SK-N-SH (cell line): ENCODE data around the gene PLSCR3. TPM values are rescaled to one million over a fixed set of nuclear protein-coding genes. Genes with fewer than 3 reads are reported as not detected.

Experiments used
- CTCF ChIA-PET: fragments of 300-600, 350-600 bp; formaldehyde crosslinking; extraction: SDS; loops from one replicate; lab custom pipeline; 2021; lab: Yijun Ruan, JAX
- POLR2A ChIA-PET: fragments of 350-600 bp; sonication (Branson Sonifier 250); formaldehyde crosslinking; extraction: SDS; loops from one replicate; lab custom pipeline; 2020; ENCODE audit warnings: antibody characterized with exemption, inconsistent platforms; lab: Yijun Ruan, JAX
- DNase-seq: peaks from one replicate; pipeline ENCODE4 v3.0.0; 2012
- H2AFZ ChIP-seq: fragments of 200-600 bp; sonication (generic); 2 replicates; pipeline ENCODE4 v1.8.1; 2016; ENCODE audit warnings: antibody characterized with exemption, mild to moderate bottlenecking, low read depth
- H3F3A ChIP-seq: fragments of 200-600 bp; sonication (generic); replicated peaks from 2 replicates; pipeline ENCODE3; 2016; ENCODE audit warnings: antibody characterized with exemption, mild to moderate bottlenecking; ENCODE audit not compliant: insufficient read depth
- H3K27ac ChIP-seq, 2 experiments: fragments of 200-500 bp in 1 of 2; fragments of 200-600 bp in 1 of 2; sonication (Bioruptor generic) in 1 of 2; sonication (generic), shearing (Covaris generic) in 1 of 2; 2 replicates each; pipeline versions ENCODE4 v1.5.1 to v1.6.1; 2014 to 2016; ENCODE audit warnings: low read depth in 2 of 2, inconsistent platforms in 1 of 2, low read length in 1 of 2, mild to moderate bottlenecking in 1 of 2, mixed read lengths in 1 of 2
- H3K27me3 ChIP-seq: fragments of 200-600 bp; sonication (generic), shearing (Covaris generic); 2 replicates; pipeline ENCODE4 v1.6.1; 2016; ENCODE audit warnings: mixed run types; ENCODE audit not compliant: insufficient read depth
- H3K36me3 ChIP-seq, 2 experiments: fragments of 200-500 bp in 1 of 2; fragments of 200-600 bp in 1 of 2; sonication (Bioruptor generic) in 1 of 2; sonication (generic) in 1 of 2; replicated peaks in 1 of 2; 2 replicates each; pipeline versions ENCODE3 to v1.5.1; 2014 to 2016; ENCODE audit warnings: low read length in 1 of 2, mild to moderate bottlenecking in 1 of 2; ENCODE audit not compliant: insufficient read depth in 2 of 2, control insufficient read depth in 1 of 2
- H3K4me1 ChIP-seq, 2 experiments: fragments of 200-500 bp in 1 of 2; fragments of 200-600 bp in 1 of 2; sonication (Bioruptor generic) in 1 of 2; sonication (generic), shearing (Covaris generic) in 1 of 2; 2 replicates each; pipeline versions ENCODE4 v1.5.1 to v1.6.1; 2014 to 2016; ENCODE audit warnings: low read depth in 1 of 2, low read length in 1 of 2, mixed run types in 1 of 2; ENCODE audit not compliant: insufficient read depth in 2 of 2, control insufficient read depth in 1 of 2
- H3K4me2 ChIP-seq: fragments of 200-600 bp; sonication (generic), shearing (Covaris generic); 2 replicates; pipeline ENCODE4 v1.6.1; 2017; ENCODE audit warnings: mixed run types
- H3K4me3 ChIP-seq, 2 experiments: fragments of 200-500 bp in 1 of 2; fragments of 200-600 bp in 1 of 2; sonication (Bioruptor generic) in 1 of 2; sonication (generic), shearing (Covaris generic) in 1 of 2; 2 replicates each; pipeline versions ENCODE4 v1.5.1 to v1.8.1; 2014 to 2016; ENCODE audit warnings: low read depth in 2 of 2, inconsistent platforms in 1 of 2, low read length in 1 of 2, mild to moderate bottlenecking in 1 of 2, mixed read lengths in 1 of 2, moderate library complexity in 1 of 2
- H3K79me2 ChIP-seq: fragments of 200-600 bp; sonication (generic); 2 replicates; pipeline ENCODE4 v1.8.1; 2017; ENCODE audit warnings: mild to moderate bottlenecking; ENCODE audit not compliant: insufficient read depth
- H3K9ac ChIP-seq: fragments of 200-600 bp; sonication (generic); 2 replicates; pipeline ENCODE4 v1.6.1; 2017; ENCODE audit warnings: mixed run types
- H3K9me2 ChIP-seq: fragments of 200-600 bp; sonication (generic); 2 replicates; pipeline ENCODE4 v1.6.1; 2017; ENCODE audit warnings: mixed run types
- H3K9me3 ChIP-seq: fragments of 200-600 bp; sonication (generic); 2 replicates; pipeline ENCODE4 v1.6.1; 2017; ENCODE audit warnings: mixed run types, mild to moderate bottlenecking, moderate library complexity
- H4K20me1 ChIP-seq: fragments of 200-600 bp; sonication (generic); 2 replicates; pipeline ENCODE4 v1.6.1; 2017; ENCODE audit warnings: mild to moderate bottlenecking, mixed run types; ENCODE audit not compliant: insufficient read depth
- CTCF ChIP-seq: fragments of 200-600 bp; sonication (generic); IDR thresholded peaks from 2 replicates; pipeline ENCODE4 v1.6.1; 2017; ENCODE audit warnings: antibody characterized with exemption, mild to moderate bottlenecking, moderate library complexity
- EP300 ChIP-seq, 2 experiments: IDR thresholded peaks; 2 replicates each; pipeline versions ENCODE4 v1.4.0 to v1.6.1; 2012; ENCODE audit warnings: borderline replicate concordance in 1 of 2, low read depth in 1 of 2, low read length in 1 of 2
- EZH2phosphoT487 ChIP-seq: fragments of 200-600 bp; sonication (generic); IDR thresholded peaks from 2 replicates; pipeline ENCODE4 v1.6.1; 2017; ENCODE audit warnings: low read depth, mixed run types, mild to moderate bottlenecking, antibody characterized with exemption, moderate library complexity, borderline replicate concordance
- FOSL2 ChIP-seq: IDR thresholded peaks from 2 replicates; pipeline ENCODE4 v1.4.0; 2012; ENCODE audit warnings: low read depth, mild to moderate bottlenecking, moderate library complexity, borderline replicate concordance
- FOXJ3 ChIP-seq: sonication (generic); formaldehyde crosslinking; IDR thresholded peaks from 2 replicates; pipeline ENCODE4 v1.5.1; 2020; ENCODE audit warnings: mild to moderate bottlenecking, missing genetic modification reagents
- GABPA ChIP-seq: IDR thresholded peaks from 2 replicates; pipeline ENCODE4 v1.4.0; 2012; ENCODE audit warnings: low read depth, mild to moderate bottlenecking
- GATA2 ChIP-seq: sonication (generic); formaldehyde crosslinking; IDR thresholded peaks from 2 replicates; pipeline ENCODE4 v1.5.0; 2020; ENCODE audit warnings: mild to moderate bottlenecking, missing genetic modification reagents
- JUND ChIP-seq: IDR thresholded peaks from 2 replicates; pipeline ENCODE4 v1.4.0; 2012
- MEF2A ChIP-seq: IDR thresholded peaks from 2 replicates; pipeline ENCODE4 v1.4.0; 2012; ENCODE audit warnings: low read depth, borderline replicate concordance
- MXI1 ChIP-seq: IDR thresholded peaks from 2 replicates; pipeline ENCODE4 v1.6.1; 2012; ENCODE audit warnings: mild to moderate bottlenecking, low read depth, low read length, improper control_type of control experiment
- RCOR1 ChIP-seq: fragments of 150-350 bp; IDR thresholded peaks from 2 replicates; pipeline ENCODE4 v1.6.1; 2017; ENCODE audit warnings: antibody characterized with exemption, low read length
- REST ChIP-seq: IDR thresholded peaks from 2 replicates; pipeline ENCODE4 v1.6.1; 2012; ENCODE audit warnings: mild to moderate bottlenecking, low read depth, low read length, moderate library complexity
- RFX5 ChIP-seq: IDR thresholded peaks from 2 replicates; pipeline ENCODE4 v1.6.1; 2012; ENCODE audit warnings: mild to moderate bottlenecking, improper control_type of control experiment, low read length
- SIN3A ChIP-seq: IDR thresholded peaks from 2 replicates; pipeline ENCODE4 v1.6.1; 2012; ENCODE audit warnings: low read depth, mild to moderate bottlenecking, low read length, moderate library complexity, borderline replicate concordance
- TAF1 ChIP-seq: IDR thresholded peaks from 2 replicates; pipeline ENCODE4 v1.6.1; 2012; ENCODE audit warnings: low read depth, mild to moderate bottlenecking, low read length, moderate library complexity, borderline replicate concordance
- TEAD4 ChIP-seq: IDR thresholded peaks from 2 replicates; pipeline ENCODE4 v1.4.0; 2012; ENCODE audit warnings: mild to moderate bottlenecking, borderline replicate concordance; ENCODE audit not compliant: insufficient read depth
- YY1 ChIP-seq: IDR thresholded peaks from 2 replicates; pipeline ENCODE4 v1.4.0; 2012; ENCODE audit warnings: low read depth, mild to moderate bottlenecking
- WGBS: methylation state at CpG from one replicate; pipeline ENCODE4 v1.1.6; 2017; ENCODE audit warnings: low lambda C conversion rate; 5-methylcytosine and 5-hydroxymethylcytosine counted together
- polyA plus RNA-seq, 3 experiments: library from polyadenylated mRNA; depleted of rRNA; stranded (reverse); fragments of >200 nt; gene quantifications; 2 replicates each; pipeline ENCODE4 v1.2.3, GENCODE V29; 2012
- TF ChIP-seq, protein P1 (sequence below): fragments of 150-350 bp; IDR thresholded peaks from 2 replicates; pipeline ENCODE4 v1.6.1; 2016; ENCODE audit warnings: mild to moderate bottlenecking, low read depth, low read length

PLSCR3 gene
- polyA plus RNA-seq, 1 of the 3 experiments (the other 2 are of a cell fraction), result 95.0 TPM

- Histone ChIP-seq H3F3A (peaks cover 2% of the 10 kb centered on the region), H2AFZ (no peak overlapping the region), H3K79me2 (no peaks in the 10 kb centered on the region), H3K9me3 (no peaks in the 10 kb centered on the region), H3K9me2 (no peaks in the 10 kb centered on the region), H3K27me3 (no peaks in the 10 kb centered on the region), H3K9ac (no peak overlapping the region), H3K4me3 (no peak overlapping the region), H3K36me3 (no peaks in the 10 kb centered on the region), H3K4me1 (no peaks in the 10 kb centered on the region; a peak in 1 of 4 replicates), H3K4me2 (no peak overlapping the region), H4K20me1 (no peaks in the 10 kb centered on the region), H3K27ac (no peak overlapping the region)
- no peak for DNase-seq
- 70% methylated on average over 4 of the region's 4 CpGs for WGBS
- CTCF ChIA-PET, result interaction anchor here (1.1 to 3.5 kb wide), 3 partner anchors 10 to 25 kb away, joined by 3 to 40 read pairs (median 4); partner anchors contain the start of genes TMEM95 and TNK1
- POLR2A ChIA-PET, result no interaction called here
- TF ChIP-seq GATA2 (CRISPR knock-in tag), result no peak
- TF ChIP-seq TEAD4, result no peak
- no peak for TF ChIP-seq MEF2A
- no peak for TF ChIP-seq RCOR1
- TF ChIP-seq EP300 (IDR thresholded peaks at IDR 0.05; ENCODE audit: borderline replicate concordance in 1 of 2, low read depth in 1 of 2, low read length in 1 of 2), result no peak
- TF ChIP-seq REST, result no peak
- TF ChIP-seq CTCF, result no peak
- TF ChIP-seq JUND, result no peak
- no peak for TF ChIP-seq SIN3A
- TF ChIP-seq RFX5, result no peak
- no peak for TF ChIP-seq TAF1
- no peak for TF ChIP-seq FOXJ3 (CRISPR knock-in tag)
- no peak for TF ChIP-seq YY1
- no peak for TF ChIP-seq EZH2phosphoT487
- TF ChIP-seq, protein P1, sequence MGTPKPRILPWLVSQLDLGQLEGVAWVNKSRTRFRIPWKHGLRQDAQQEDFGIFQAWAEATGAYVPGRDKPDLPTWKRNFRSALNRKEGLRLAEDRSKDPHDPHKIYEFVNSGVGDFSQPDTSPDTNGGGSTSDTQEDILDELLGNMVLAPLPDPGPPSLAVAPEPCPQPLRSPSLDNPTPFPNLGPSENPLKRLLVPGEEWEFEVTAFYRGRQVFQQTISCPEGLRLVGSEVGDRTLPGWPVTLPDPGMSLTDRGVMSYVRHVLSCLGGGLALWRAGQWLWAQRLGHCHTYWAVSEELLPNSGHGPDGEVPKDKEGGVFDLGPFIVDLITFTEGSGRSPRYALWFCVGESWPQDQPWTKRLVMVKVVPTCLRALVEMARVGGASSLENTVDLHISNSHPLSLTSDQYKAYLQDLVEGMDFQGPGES, result no peak
- TF ChIP-seq GABPA, result no peak
- no peak for TF ChIP-seq MXI1
- no peak for TF ChIP-seq FOSL2
These were observed 23.5 kb downstream of the PLSCR3 start for GRCh38 chr17:7370853-7371252.
